Measurements from ENCODE around the gene ANGPTL4. TPM values are rescaled to one million over a fixed set of nuclear protein-coding genes. Genes with fewer than 3 reads are reported as not detected.
"Not testable (repeated sequence)": the region's sequence is repeated elsewhere in the genome, so short reads cannot be mapped to it uniquely, and the experiment has no call there.

ANGPTL4 gene
- total RNA-seq, 1 donor from 2014 or later: 6.3 TPM

DNA sequence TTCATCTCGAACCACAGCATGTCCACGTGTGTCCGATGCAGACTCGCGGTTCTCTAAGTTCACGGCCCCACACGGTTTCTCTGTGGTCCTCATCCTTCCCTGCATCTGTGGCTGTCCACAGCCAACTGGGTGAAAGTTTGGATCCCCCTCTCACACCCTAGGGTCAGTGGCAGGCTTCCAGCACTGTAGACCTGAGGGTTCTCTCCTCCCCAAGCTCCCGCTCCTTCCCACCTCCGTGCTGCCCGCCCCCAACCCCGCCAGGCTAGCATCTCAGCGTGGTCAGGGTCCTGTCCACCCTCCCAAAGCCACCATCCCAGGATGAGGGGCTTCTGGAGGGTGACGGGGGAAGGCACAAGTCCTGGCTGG, 3.0 kb downstream of the ANGPTL4 start:
- Histone ChIP-seq H3K27me3 (no peaks in the 10 kb centered on the region), H3K4me1 (peaks cover 48% of the 10 kb centered on the region), H3K36me3 (no peaks in the 10 kb centered on the region), H3K4me3 (no peak overlapping the region), H3K9me3 (no peaks in the 10 kb centered on the region), H3K27ac (peak overlapping the region; percentile 65)
- no peak for TF ChIP-seq CTCF (IDR thresholded peaks at IDR 0.05)
- intact Hi-C loops (cut with DNase I): no loop called here
- ATAC-seq: no peak
- peak; percentile 66 for DNase-seq

DNA sequence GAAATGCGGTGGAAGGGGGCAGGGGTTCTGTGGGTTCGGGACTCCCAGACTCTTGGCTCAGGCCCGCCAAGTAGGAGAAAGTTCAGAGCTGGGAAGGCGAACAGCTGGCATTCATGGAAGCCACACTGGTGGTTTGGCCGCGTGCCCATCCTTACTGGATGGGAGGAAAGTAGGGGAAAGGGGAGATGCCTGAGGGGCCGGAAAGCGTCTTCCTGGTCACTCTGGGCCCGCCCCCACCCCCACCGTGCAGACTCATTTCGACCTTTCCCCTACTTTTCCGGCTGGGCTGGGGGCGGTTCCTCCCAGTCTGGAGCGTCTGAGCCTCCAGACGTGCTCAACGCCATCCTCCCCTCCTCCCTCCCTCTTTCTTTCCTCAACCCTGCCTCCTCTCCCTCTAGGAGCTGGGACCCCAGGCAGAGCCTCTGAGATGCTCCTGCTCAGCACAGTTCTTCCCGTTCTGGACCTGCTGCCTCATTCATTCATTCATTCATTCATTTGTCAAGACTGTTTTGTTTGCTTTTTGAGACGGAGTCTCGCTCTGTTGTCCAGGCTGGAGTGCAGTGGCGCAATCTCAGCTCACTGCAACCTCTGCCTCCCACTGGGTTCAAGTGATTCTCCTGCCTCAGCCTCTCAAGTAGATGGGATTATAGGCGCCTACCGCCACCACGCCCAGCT, 3.5 kb downstream of the ANGPTL4 start:
- no peaks in the 10 kb centered on the region for H3K9me3 ChIP-seq
- H3K36me3 ChIP-seq: no peaks in the 10 kb centered on the region
- peak; percentile 87 for DNase-seq
- no peaks in the 10 kb centered on the region for H3K27me3 ChIP-seq
- ATAC-seq: peak; percentile 69
- intact Hi-C loops (cut with DNase I): no loop called here
- H3K4me3 ChIP-seq: no peak overlapping the region
- H3K4me1 ChIP-seq: peaks cover 43% of the 10 kb centered on the region
- H3K27ac ChIP-seq: peak overlapping the region; percentile 65
- TF ChIP-seq CTCF (IDR thresholded peaks at IDR 0.05): no peak

DNA sequence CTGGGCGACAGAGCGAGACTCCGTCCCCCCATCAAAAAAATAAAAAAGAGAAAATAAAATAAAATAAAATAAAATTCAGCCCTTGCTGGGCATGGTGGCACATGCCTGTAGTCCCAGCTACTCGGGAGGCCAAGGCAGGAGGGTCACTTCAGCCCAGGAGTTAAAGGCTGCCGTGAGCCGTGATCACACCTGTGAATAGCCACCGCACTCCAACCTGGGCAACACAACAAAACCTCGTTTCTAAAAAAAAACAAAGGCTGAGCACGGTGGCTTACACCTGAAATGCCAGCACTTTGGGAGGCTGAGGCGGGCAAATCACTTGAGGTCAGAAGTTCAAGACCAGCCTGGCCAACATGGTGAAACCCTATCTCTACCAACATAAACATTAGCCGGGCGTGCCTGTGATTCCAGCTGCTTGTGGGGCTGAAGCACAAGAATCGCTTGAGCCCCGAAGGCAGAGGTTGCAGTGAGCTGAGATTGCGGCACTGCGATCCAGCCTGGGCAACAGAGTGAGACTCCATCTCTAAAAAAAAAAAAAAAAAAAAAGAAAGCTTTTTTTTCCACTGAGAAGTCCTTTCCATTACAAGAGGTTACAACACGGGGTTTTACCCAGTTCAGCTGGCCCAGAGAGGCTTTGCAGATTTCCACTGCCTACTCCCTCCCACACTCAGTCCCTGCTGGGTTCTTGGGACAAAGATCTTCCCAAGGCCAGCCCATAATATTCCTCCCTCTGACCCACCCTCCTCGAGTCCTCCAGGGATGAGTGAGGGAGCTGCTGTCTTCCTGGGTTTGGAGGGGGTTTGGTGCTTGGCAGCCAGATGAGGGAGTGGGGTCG, 6.4 kb downstream of the ANGPTL4 start:
- ATAC-seq (no peak), DNase-seq (no peak)
- Histone ChIP-seq H3K27me3 (no peaks in the 10 kb centered on the region), H3K4me3 (no peak overlapping the region), H3K27ac (no peak overlapping the region), H3K9me3 (no peaks in the 10 kb centered on the region), H3K36me3 (no peaks in the 10 kb centered on the region), H3K4me1 (peaks cover 21% of the 10 kb centered on the region)
- intact Hi-C loops (cut with DNase I): no loop called here
- TF ChIP-seq CTCF (IDR thresholded peaks at IDR 0.05): no peak

DNA sequence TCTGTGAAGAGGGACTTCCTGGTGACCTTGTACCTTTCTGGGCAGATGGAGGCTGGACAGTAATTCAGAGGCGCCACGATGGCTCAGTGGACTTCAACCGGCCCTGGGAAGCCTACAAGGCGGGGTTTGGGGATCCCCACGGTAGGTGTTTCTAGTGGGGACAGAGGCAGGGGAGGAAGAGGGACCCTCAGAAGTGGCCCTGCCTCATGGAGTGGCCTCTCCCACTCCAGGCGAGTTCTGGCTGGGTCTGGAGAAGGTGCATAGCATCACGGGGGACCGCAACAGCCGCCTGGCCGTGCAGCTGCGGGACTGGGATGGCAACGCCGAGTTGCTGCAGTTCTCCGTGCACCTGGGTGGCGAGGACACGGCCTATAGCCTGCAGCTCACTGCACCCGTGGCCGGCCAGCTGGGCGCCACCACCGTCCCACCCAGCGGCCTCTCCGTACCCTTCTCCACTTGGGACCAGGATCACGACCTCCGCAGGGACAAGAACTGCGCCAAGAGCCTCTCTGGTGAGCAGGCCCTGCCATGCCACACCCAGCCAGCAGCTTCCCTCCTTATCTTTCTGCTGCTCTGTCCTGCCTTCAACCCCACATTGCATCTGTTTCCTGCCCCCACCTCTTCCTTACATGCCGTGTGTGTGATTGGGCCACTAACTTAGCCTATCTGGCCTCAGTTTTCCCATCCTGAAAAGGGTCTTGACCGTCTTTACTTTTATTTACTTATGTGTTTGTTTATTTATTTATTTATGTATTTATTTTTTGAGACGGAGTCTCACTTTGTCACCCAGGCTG, 7.3 kb downstream of the ANGPTL4 start:
- peaks cover 21% of the 10 kb centered on the region for H3K4me1 ChIP-seq
- intact Hi-C loops (cut with DNase I): no loop called here
- H3K27ac ChIP-seq: no peak overlapping the region
- ATAC-seq (no peak), DNase-seq (no peak)
- no peaks in the 10 kb centered on the region for H3K27me3 ChIP-seq
- TF ChIP-seq CTCF (IDR thresholded peaks at IDR 0.05): no peak
- no peak overlapping the region for H3K4me3 ChIP-seq
- no peaks in the 10 kb centered on the region for H3K36me3 ChIP-seq
- no peaks in the 10 kb centered on the region for H3K9me3 ChIP-seq

DNA sequence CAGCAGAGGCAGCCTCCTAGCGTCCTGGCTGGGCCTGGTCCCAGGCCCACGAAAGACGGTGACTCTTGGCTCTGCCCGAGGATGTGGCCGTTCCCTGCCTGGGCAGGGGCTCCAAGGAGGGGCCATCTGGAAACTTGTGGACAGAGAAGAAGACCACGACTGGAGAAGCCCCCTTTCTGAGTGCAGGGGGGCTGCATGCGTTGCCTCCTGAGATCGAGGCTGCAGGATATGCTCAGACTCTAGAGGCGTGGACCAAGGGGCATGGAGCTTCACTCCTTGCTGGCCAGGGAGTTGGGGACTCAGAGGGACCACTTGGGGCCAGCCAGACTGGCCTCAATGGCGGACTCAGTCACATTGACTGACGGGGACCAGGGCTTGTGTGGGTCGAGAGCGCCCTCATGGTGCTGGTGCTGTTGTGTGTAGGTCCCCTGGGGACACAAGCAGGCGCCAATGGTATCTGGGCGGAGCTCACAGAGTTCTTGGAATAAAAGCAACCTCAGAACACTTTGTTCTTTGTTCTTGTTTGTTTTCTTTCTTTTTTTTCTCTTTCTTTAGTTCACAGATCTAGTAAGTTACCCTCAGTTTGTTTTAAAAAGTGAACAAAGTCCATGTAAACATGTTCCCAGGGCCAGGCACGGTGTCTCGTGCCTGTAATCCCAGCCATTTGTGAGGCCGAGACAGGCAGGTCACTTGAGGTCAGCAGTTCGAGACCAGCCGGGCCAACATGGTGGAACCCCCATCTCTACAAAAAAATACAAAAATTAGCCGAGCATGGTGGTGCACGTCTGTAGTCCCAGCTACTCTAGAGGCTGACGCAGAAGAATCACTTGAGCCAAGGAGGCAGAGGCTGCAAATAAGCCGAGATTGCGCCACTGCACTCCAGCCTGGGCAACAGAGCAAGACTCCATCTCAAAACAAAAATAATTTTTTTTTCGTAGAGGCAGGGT, 10.2 kb downstream of the ANGPTL4 start:
- no peaks in the 10 kb centered on the region for H3K27me3 ChIP-seq
- ATAC-seq (peak; percentile 52), DNase-seq (no peak)
- H3K27ac ChIP-seq: no peak overlapping the region
- no peaks in the 10 kb centered on the region for H3K36me3 ChIP-seq
- no peak for TF ChIP-seq CTCF (IDR thresholded peaks at IDR 0.05)
- no peaks in the 10 kb centered on the region for H3K9me3 ChIP-seq
- H3K4me1 ChIP-seq: no peaks in the 10 kb centered on the region
- H3K4me3 ChIP-seq: no peak overlapping the region
- intact Hi-C loops (cut with DNase I): no loop called here

DNA sequence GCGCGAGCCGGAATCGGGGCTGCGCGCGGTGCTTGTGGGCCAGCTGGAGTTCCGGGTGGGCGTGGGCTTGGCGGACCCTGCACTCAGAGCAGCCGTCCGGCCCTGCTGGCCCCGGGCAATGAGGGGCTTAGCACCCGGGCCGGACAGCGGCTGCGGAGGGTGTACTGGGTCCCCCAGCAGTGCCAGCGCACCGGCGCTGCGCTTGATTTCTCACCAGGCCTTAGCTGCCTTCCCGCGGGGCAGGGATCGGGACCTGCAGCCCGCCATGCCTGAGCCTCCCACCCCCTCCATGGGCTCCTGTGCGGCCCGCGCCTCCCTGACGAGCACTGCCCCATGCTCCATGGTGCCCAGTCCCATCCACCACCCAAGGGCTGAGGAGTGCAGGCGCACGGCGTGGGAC, 11.8 kb downstream of the ANGPTL4 start:
- H3K27me3 ChIP-seq; intact Hi-C loops (cut with DNase I); H3K4me1 ChIP-seq; H3K9me3 ChIP-seq; ATAC-seq; H3K27ac ChIP-seq; H3K4me3 ChIP-seq; H3K36me3 ChIP-seq; DNase-seq: not testable (repeated sequence)

- H3K36me3 ChIP-seq, H3K9me3 ChIP-seq: not testable (repeated sequence)
Measured at GRCh38 chr19:8376373-8376974, 12.5 kb downstream of the ANGPTL4 start.

More at GRCh38 chr19:8376373-8376974, 12.5 kb downstream of the ANGPTL4 start:
- H3K4me1 ChIP-seq; ATAC-seq; DNase-seq; H3K27me3 ChIP-seq; H3K4me3 ChIP-seq; H3K27ac ChIP-seq; intact Hi-C loops (cut with DNase I): not testable (repeated sequence)
